ENCODE results near the gene ZNF181.
"Not testable (repeated sequence)": the region's sequence is repeated elsewhere in the genome, so short reads cannot be mapped to it uniquely, and the experiment has no call there.

The ZNF181 gene

DNA sequence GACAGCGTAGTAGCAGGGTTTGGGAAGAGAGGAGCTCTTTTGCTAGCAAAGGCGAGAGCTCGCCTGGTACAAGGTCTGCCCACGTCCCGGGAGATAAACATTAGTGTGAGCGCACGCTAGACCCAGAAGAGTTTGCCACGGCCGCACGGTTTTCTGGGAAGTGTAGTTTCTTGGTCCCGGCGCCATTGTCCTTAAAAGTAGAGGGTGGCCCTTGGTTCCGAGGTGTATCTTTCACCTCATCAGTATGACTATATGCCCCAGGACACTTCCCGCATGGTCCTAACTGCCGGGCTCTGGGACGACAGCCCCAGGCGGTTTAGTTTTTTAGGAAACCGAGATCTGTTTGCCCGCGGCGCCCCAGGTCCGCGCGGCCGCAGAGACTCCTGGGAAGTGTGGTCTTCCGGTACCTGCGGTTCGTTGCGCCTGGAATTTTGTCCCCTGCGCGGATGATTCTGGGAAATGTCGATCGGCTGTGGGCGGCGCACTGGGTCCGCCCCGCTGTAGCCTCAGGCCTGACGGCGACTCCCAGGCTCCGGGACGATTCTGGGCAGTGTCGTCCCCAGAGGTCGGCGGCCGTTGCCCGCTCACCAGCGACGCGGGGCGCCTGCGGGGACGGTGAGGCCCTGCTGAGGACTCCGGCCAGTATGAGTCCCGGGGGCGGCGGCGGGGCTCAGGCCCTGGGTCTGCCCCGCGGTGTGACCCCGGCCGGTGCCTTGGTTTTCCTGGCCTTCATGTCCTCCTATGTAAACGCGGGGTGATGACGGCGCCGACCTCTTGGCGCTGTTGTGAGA lies at the start of gene ZNF181:
TSS of gene ZNF181 (plus strand) at position 498 of the 791 bp plus-strand sequence. CDS start 795 bp downstream, outside the sequence.
- peak; percentile 86 for DNase-seq

DNA sequence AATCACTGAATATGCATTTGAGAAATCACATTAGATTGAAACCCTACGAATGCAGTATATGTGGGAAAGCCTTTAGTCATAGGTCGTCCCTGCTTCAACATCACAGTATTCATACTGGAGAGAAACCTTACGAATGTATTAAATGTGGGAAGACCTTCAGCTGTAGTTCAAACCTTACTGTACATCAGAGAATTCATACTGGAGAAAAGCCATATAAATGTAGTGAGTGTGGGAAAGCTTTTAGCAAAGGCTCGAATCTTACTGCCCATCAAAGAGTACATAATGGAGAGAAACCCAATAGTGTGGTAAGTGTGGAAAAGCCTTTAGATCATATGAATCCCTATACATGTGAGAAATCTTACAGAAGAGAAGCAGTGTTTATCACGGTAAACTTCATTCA lies 48.8 kb upstream of the ZNF181 start:
- not testable (repeated sequence) for DNase-seq

DNA sequence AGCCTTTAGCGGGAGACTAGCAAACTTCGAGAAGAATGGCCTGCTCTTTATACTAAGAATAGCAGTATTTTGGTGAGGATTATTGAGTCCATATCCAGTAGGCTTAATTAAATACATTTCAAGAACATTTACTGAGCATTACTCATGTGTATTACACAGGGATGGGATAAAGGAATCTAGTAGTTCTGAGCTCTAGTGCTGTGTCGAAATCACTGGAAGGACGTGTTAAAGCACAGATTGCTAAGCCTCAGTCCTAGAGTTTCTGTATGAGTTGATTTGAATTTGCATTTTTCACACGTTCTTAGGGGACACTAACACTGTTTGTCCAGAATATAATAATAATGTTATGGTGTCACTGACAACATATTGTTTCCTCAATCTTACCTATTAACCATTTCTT lies 47.6 kb upstream of the ZNF181 start:
- DNase-seq, result no peak

DNA sequence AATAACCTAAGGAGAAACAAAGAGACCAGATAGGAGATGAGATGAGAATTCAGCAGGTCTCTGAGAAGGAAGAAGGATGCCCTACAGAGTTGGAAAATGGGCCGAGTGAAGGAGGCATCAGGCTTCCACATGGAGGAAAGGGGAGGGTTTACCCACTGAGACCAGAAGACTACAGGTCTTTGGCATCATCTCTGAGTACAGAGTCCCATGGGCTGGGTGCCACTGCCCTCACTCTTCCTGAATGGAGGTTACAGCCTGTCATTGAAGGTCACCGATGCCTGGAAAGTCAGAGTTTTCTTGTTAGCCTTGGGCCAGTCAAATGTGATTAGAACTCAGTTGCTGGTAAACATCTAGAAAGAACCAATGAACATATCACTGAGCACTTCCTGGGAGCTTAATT lies 46.7 kb upstream of the ZNF181 start:
- no peak for DNase-seq

DNA sequence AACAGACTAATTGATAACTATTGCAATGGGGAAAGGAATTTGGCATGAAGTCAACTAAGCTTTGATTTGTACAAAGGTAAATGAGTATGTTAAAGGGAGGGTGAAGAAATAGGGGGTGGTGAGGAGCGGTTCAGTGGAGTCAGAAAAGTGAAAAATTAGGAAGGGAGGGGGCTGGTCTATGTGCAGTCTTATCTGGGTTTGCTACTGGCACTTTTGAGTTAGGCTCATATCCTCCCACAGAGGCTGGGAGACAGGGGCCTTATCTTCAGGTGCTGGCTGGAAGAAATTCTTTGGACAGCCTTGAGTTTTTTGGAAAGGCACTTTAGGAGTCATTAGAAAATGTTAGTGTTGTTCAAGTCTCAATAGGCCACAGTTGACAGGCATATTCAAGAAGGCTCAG lies 45.5 kb upstream of the ZNF181 start:
- DNase-seq, result no peak

DNA sequence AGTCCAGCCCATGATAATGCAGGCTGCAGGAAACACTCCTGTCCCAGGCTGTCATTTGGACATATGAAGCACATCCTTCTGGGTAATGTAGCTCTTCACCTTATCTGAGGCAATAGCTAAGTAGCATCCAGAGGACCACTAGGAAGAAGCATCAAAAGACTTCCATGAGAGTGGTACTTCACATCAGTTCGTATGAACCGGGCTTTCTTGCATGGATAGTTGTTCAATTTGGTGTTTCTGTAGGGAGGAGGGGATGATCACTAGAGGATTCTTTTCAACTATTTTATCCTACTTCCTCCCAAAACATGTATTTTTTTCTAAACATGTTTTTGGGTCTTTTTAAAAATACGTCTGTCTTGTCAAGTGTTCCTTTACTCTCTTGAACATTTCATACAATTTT lies 43.7 kb upstream of the ZNF181 start:
- DNase-seq, result no peak

DNA sequence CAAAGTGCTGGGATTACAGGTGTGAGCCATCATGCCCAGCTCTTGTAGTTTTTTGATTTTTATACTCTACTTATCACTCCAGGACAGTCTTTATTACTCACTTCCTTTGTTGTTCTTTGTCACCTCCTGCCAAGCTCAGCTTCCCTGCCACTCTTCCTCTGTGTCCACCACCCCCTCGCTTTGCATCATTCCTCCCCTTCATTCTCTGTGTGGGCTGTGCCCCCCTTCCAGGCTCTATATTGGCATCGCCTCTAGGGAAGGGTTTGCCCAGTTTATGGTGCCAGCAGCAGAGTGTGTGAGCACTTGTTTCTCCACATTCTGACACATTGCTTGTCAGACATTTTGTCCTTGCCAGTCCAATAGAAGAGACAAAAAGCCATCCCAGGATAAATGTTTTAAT lies 41.5 kb upstream of the ZNF181 start:
- DNase-seq, result no peak

DNA sequence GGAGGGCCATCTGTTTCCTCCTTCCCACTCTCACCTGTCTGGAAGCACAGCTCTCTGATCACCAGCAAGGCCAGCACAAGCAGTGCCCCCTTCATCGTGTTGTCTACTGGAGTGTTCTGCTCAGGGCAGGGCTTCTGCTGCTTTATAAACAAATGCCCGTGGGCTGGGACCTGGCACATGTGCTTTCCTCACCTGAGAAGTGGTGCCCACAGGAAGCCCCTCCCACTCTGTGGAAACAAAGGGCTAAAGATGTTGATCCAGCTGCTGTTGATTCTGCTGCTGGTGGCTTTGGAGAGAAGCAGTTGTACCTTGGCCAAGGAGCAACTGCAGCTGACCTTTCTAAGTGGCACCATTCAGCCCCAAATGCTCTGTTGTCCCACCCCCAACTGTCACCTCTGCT lies 26.4 kb upstream of the ZNF181 start:
- DNase-seq, result no peak

DNA sequence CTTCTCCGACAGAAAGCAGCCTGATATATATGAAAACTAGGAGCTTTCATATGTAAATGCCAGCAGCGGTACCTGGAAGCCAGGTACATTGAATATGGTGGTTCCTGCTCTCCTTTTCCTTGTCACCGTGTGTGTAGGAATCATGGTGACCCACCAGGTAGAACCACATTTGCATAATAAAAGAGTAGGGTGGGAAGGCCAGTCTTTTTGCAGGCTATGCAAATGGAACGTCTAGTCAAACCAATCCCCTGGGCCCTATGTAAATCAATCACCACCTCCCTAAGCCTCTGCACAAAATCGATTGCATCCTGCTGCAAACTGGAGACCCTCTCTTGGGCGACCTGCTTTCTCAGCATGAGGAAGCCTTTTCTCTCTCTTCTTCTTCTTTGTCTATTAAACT lies 22.2 kb upstream of the ZNF181 start:
- DNase-seq, result no peak

DNA sequence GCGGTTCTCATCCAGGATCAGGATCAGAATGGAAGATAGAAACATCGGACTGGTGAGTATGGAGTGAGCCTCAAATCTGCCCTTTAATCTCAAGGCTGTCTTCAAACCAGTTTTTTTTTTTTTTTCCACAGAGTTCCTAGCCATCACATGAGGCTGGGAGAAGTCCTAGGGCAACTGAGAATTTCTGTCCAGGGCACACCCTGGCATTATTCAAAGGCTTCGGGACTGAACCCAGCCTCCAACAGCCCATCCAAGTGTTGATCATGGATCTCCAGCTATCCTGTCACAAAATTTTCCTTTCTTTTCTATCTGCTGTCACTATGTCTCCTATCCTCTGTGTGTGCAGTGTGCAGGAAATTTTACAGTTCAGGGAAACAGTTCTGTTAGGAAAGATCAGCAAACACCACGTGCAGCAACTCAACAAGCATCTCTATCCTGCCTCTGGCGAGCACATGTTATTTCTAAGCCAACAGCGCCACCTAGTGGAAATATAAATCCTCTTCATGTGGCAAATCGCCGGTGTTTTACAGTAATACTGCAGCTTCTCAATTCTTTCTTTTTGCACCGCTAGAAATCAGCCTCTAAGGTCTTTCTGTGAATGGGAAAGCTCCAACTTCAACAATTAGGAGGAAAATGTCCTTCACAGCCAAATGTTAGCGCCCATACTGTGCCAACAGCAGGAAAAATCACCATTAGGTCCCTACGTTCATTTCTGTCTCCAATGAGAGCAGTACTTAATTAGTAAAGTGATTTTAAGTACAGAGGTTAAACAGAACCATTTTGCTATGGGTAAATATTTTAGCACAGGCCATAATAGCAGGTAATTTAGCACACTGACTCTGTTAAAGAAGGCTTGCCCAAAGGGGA lies 21.4 kb upstream of the ZNF181 start:
- peak; percentile 68 for DNase-seq

DNA sequence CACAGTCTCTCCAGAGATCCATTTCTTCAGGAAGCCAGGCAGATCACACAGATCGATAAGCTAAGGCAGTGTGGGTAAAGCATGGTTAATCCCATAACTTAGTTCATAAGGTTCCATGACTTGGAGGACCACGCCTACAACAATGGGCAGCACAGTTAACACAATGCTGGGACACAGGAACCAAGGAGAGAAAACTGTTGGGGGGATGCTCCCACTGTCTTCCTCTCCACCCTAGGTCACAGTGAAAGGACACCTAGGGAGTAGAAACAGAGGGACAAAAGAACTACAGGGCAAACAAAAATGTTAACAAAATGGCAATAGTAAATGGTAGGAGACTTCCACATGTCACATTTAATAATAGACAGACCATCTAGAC lies 20.8 kb upstream of the ZNF181 start:
- no peak for DNase-seq

DNA sequence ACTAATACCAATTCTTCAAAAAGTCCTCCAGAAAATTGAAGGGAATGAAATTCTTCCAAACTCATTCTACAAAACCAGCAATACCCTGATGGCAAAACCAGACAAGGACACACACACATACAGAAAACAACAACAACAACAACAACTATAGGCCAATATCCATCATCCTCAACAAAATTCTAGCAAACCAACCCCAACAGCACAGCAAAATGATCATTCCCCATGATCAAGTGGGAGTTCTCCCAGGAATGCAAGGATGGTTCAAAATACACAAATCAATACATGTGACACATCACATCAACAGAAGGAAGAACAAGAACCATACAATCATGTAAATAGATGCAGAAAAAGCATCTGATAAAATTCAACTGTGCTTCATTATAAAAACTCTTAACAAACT lies 18.7 kb upstream of the ZNF181 start:
- no peak for DNase-seq

DNA sequence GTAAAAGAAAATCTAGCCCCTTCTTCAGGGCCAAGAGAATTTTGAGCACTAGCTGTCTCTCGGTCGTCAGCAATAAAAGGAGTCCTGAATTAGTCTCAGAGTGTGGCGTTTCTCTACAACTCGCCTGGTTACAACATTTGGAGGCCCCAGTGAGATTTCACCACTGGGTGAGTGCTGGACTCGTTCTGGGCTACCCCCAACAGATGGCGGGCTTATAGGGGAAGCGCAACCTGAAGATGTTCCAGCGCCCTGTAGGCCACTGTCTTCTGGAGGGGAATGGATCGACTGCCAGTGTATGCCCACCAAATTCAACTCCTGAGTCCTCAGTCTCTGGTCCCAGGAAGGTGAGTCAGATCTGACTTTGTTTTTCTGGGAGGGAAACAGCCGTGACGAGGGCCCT lies 11.7 kb upstream of the ZNF181 start:
- DNase-seq, result no peak

DNA sequence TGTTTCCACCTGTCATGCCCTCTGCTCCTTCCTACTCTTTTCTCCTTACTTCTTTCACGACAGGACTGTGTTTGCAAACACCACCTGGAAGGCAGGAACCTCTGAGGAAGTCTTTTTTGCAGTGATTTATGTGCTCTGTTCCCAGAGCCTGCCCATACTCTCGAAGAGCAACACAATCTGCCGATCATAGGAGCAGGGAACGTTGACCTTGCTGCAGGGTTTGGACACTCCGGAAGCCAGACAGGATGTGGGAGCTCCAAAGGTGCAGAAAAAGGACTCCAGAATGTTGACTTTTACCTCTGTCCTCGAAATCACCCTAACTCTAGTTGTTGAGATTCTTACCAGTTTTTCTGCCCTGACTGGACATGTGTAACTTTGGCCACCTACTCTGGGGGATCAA lies 8.6 kb upstream of the ZNF181 start:
- DNase-seq, result no peak

DNA sequence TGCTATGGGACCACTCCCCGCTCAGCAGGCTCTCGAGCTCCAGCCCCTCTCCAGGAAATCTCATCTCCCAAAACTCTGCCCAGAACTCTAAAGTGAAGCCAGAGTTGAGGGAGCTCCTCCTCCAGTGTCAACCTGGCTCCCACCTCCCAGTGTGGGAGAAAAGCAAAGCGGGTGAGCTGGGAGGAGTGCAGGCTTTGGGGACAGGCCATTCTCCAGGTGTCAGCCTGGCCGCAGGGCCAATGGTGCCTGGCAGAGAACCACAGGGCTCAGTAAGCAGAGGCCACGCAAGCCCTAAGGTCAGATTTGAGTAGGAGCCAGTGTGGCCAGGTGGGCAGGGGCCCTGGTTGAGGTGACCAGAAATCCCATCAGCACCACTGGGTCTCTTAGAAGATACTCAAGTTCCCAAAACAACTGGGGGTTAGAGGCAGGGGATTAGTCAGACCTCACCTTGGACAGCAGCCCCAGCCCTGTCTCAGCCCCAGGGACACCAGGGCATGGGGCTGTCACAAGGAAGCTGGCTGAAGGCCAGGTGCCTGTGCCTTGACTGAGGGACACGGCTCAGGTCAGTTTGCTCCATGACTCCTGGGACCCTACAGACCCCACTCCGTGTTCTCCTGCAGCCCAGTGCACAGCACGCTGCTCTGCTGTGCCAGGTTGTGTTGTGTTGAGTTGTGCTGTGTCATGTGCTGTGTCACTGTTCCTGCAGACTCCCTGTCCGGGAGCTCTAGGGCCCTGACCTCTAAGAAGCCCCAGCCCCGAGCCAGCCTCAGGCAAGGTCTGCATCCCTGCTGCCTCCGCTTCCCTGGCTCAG lies 2.8 kb upstream of the ZNF181 start:
- no peak for DNase-seq

DNA sequence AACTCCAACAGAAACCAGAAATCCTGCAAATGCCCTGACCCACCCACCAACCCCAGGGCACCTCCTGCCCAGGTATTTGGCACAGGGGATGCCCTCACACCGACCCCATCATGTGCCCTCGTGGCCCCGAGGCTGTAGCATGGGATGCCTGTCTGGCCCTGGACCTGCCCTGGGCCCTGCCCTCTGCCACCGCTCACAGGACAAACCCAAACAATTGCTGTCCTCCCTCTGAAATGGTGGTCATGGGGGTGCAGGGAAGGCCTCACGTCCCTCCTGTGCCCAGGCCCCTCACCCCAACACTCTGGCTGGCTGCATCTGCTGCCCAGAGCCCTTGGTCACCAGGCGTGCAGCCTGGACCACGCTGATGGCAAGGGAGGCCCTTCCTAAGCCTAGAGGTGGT lies 2.1 kb upstream of the ZNF181 start:
- no peak for DNase-seq

DNA sequence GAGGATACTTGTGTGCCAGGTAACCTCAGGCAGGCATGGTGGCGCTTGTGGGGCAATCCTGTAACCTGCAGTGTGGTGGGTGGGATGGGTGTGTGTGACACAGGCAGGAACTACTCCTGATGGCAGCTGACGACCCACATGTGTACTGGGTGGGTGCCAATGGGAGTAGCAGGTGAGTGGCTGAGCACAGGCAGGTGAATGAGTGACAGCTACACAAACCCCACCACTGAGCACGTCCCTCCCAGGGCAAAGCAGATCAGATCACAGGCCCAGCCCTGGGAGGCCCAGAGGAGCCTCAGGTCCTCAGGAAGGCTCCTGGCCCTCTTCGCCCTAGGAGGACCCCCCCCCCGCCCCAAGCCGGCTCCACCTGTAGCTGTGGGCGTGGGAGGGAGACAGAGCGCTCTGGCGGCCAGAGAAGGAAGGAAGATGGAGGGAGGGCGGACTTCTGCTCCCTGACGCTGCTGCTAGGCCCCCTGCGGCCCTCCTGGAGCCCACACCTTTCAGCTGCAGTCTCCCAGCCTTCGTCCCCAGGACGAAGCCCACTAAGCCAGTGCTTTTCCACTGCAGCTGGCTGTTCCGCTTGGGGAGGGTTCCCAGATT lies 1.3 kb upstream of the ZNF181 start:
- peak; percentile 4 for DNase-seq

DNA sequence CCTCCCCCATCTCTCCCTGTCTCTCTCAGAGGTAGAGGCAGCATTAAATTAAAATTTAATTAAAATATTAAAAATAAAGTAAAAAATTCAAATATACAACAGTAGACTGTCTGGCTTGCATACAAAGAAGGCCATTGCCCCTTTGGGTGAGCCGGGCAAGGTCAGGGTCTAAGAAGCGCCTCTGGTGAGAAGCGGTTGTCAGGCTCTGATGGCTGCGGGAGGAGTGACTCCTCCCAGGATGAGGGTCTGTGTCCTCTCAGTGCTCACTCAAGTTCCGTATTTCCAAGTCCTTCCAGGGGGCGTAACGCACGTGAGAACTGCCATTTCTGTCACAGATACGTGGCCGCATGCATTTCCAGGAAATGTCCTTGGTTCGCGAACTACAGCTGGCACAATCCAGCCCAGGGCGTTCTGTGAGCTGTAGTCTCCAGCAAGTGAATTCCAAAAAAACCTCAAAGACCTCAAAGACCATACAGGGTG lies 737 bp upstream of the ZNF181 start:
- DNase-seq, result no peak

DNA sequence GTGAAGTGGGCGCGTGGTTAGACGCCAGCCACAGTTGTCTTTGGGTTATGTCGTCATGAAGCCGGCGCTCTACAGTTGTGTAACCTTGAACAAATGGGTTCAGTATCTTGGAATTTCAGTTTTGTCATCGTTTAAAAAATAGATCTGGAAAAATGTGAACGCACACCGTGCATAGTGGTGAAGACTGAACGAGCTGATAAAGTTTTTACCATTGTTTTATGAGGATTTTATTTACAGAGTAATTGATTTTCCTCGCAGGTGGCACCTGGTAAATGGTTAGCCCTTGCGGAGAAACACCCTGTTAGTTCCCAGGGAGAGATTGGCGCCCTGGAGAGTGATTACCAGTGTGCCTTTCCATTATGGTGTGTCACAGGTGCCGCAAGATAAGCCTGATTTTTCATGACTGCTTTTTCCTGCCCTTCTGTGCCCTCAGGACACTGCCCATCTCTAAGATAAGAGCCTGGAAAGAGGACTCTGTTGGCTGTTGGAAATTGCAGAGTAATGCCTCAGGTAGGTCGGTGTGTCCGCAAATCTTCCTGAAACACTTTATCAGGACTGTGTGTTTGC lies 577 bp downstream of the ZNF181 start:
- peak; percentile 5 for DNase-seq

DNA sequence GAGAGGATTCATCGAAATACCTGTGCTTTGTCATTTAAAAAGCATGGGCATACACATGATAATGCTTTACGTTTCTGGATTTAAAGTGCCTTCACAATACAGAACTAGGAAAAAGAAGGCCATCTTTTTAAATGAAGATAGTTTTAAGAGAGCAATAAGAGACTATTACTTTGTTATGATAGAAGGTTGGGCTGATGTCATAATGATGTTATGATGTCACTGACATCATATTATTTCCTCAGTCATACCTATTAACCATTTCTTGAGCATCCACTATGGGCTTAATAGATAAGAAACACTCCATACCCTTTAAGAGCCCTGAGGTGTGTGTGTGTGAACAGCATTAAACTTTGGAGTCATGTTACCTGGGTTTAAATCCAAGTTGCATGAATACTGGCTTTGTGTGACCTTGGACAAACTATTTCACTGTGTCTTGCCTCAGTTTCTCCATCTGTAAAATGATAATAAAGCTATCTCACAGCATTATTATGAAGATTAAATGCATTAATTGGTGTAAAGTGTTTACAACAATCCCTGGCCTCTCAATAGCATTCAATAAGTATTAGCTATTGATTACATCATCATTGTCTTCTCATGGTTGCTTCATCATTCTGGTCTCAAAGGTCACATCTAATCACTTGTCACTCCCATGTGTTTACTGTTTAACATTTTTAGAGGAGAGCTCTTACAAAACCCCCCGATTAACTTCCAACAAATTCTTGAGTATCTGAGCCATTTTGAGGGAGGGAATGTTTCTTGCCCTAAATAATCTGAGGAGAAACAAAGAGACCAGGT lies 11.1 kb downstream of the ZNF181 start:
- no peak for DNase-seq

DNA sequence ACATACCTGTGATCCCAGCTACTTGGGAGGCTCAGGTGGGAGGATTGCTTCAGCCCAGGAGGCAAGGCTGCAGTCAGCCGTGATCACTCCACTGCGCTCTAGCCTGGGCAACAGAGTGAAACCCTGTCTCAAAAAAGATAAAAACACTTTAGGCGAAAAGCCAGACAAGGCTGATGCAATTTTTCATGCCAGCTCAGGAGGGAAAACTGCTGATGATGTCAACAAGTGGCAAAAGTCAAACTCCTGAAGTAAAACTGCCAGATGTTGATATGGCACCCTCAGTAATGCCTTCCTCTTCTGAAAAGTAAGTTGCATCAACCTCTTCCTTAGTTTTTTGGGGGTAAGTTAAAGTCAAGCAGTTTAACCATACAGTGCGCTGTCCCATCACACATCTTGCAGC lies 23.4 kb downstream of the ZNF181 start:
- DNase-seq, result no peak

Data from RPMI8226 (cell line).